PFSK-1 (cell line): ENCODE measurements around the gene WFS1.

Experiments used
- POLR2AphosphoS5 ChIP-seq: IDR thresholded peaks from 2 replicates; pipeline ENCODE4 v1.6.1; 2012; ENCODE audit warnings: low read depth, mild to moderate bottlenecking, control low read depth, low read length, moderate library complexity
- REST ChIP-seq, 2 experiments: IDR thresholded peaks; 2 replicates each; pipeline versions ENCODE4 v1.6.1 to v1.8.0; 2011 to 2012; ENCODE audit warnings: low read depth in 2 of 2, low read length in 2 of 2, control low read depth in 1 of 2, inconsistent platforms in 1 of 2, mild to moderate bottlenecking in 1 of 2, moderate library complexity in 1 of 2; ENCODE audit not compliant: insufficient read depth in 1 of 2
- SIN3A ChIP-seq: IDR thresholded peaks from 2 replicates; pipeline ENCODE4 v1.6.1; 2012; ENCODE audit warnings: mild to moderate bottlenecking, low read length, moderate library complexity, borderline replicate concordance; ENCODE audit not compliant: insufficient read depth
- TAF1 ChIP-seq: IDR thresholded peaks from 2 replicates; pipeline ENCODE4 v1.6.1; 2012; ENCODE audit warnings: low read length, control low read depth, borderline replicate concordance; ENCODE audit not compliant: insufficient read depth

GRCh38 chr4:6326312-6327060 is 56.8 kb downstream of the WFS1 start:
- no peak for TF ChIP-seq POLR2AphosphoS5
- no peak for TF ChIP-seq SIN3A
- TF ChIP-seq REST (IDR thresholded peaks at IDR 0.05; ENCODE audit: insufficient read depth in 1 of 2, low read depth in 2 of 2, low read length in 2 of 2), result no peak
- no peak for TF ChIP-seq TAF1
